ENCODE measurements around the gene PRR7.

The PRR7 gene

GRCh38 chr5:177468329-177468684, 21.7 kb downstream of the PRR7 start:
- no peak for DNase-seq (ENCODE audit: insufficient read length)
- FAIRE-seq = no peak
- TF ChIP-seq POLR2AphosphoS5 (IDR thresholded peaks at IDR 0.05; ENCODE audit: low read depth, low read length) (no peak), TAF1 (IDR thresholded peaks at IDR 0.05; ENCODE audit: borderline replicate concordance, low read depth, low read length) (no peak), POLR2A (IDR thresholded peaks at IDR 0.05; ENCODE audit: low read depth, low read length) (no peak)

GRCh38 chr5:177468685-177469628, 22.3 kb downstream of the PRR7 start:
- TF ChIP-seq TAF1 (IDR thresholded peaks at IDR 0.05; ENCODE audit: borderline replicate concordance, low read depth, low read length) (no peak), POLR2A (IDR thresholded peaks at IDR 0.05; ENCODE audit: low read depth, low read length) (no peak; the same call in 1 of the 2 replicates), POLR2AphosphoS5 (IDR thresholded peaks at IDR 0.05; ENCODE audit: low read depth, low read length) (no peak)
- no peak for DNase-seq (ENCODE audit: insufficient read length)
- FAIRE-seq = no peak

- no peak for FAIRE-seq
- TF ChIP-seq TAF1 (IDR thresholded peaks at IDR 0.05; ENCODE audit: borderline replicate concordance, low read depth, low read length) (no peak), POLR2AphosphoS5 (IDR thresholded peaks at IDR 0.05; ENCODE audit: low read depth, low read length) (no peak), POLR2A (IDR thresholded peaks at IDR 0.05; ENCODE audit: low read depth, low read length) (no peak)
- no peak for DNase-seq (ENCODE audit: insufficient read length)
These were observed 23.3 kb downstream of the PRR7 start for GRCh38 chr5:177469750-177470525.

- TF ChIP-seq POLR2A (IDR thresholded peaks at IDR 0.05; ENCODE audit: low read depth, low read length) (no peak), TAF1 (IDR thresholded peaks at IDR 0.05; ENCODE audit: borderline replicate concordance, low read depth, low read length) (no peak), POLR2AphosphoS5 (IDR thresholded peaks at IDR 0.05; ENCODE audit: low read depth, low read length) (no peak)
- no peak for DNase-seq (ENCODE audit: insufficient read length)
- FAIRE-seq = no peak
These were observed 24.3 kb downstream of the PRR7 start for GRCh38 chr5:177470759-177471536.

- FAIRE-seq (no peak), DNase-seq (ENCODE audit: insufficient read length) (no peak)
These were observed 25.2 kb downstream of the PRR7 start for GRCh38 chr5:177471610-177472356.

GRCh38 chr5:177472460-177473442, 26.1 kb downstream of the PRR7 start:
- FAIRE-seq (no peak), DNase-seq (ENCODE audit: insufficient read length) (peak; percentile 77)

More at GRCh38 chr5:177471610-177472356, 25.2 kb downstream of the PRR7 start:
- TF ChIP-seq POLR2A (IDR thresholded peaks at IDR 0.05; ENCODE audit: low read depth, low read length) (no peak), TAF1 (IDR thresholded peaks at IDR 0.05; ENCODE audit: borderline replicate concordance, low read depth, low read length) (no peak)

GRCh38 chr5:177473443-177474001, 26.9 kb downstream of the PRR7 start, which contains the start of gene DBN1:
TSS of gene DBN1 (minus strand) at chr5:177473634. CDS start at chr5:177473521, 113 bp downstream.
- DNase-seq (ENCODE audit: insufficient read length) (peak; percentile 77), FAIRE-seq (no peak)
- no peak for TF ChIP-seq POLR2A (IDR thresholded peaks at IDR 0.05; ENCODE audit: low read depth, low read length)
- no peak for TF ChIP-seq POLR2AphosphoS5 (IDR thresholded peaks at IDR 0.05; ENCODE audit: low read depth, low read length)
- no peak for TF ChIP-seq TAF1 (IDR thresholded peaks at IDR 0.05; ENCODE audit: borderline replicate concordance, low read depth, low read length)

More at GRCh38 chr5:177472460-177473442, 26.1 kb downstream of the PRR7 start:
- TF ChIP-seq POLR2AphosphoS5 (IDR thresholded peaks at IDR 0.05; ENCODE audit: low read depth, low read length) (no peak), TAF1 (IDR thresholded peaks at IDR 0.05; ENCODE audit: borderline replicate concordance, low read depth, low read length) (no peak), POLR2A (IDR thresholded peaks at IDR 0.05; ENCODE audit: low read depth, low read length) (no peak; the same call in 1 of the 2 replicates)

GRCh38 chr5:177474002-177474476, 27.4 kb downstream of the PRR7 start:
- FAIRE-seq = no peak

More at GRCh38 chr5:177474002-177474476, 27.4 kb downstream of the PRR7 start:
- no peak for DNase-seq (ENCODE audit: insufficient read length)
- TF ChIP-seq POLR2AphosphoS5 (IDR thresholded peaks at IDR 0.05; ENCODE audit: low read depth, low read length) (no peak), POLR2A (IDR thresholded peaks at IDR 0.05; ENCODE audit: low read depth, low read length) (no peak), TAF1 (IDR thresholded peaks at IDR 0.05; ENCODE audit: borderline replicate concordance, low read depth, low read length) (no peak)
